Breast epithelium (tissue), 3 donors: Measurements from ENCODE around the gene EOGT.

Experiments used
- POLR2AphosphoS5 ChIP-seq, 3 donors: sonication (generic); formaldehyde crosslinking; IDR thresholded peaks; one replicate each; pipeline ENCODE4 v1.6.1; 2017; ENCODE audit warnings: antibody characterized with exemption in 3 of 3
- TF ChIP-seq, protein P1 (sequence below), 3 donors: fragments of 450-650 bp; IDR thresholded peaks; one replicate each; pipeline ENCODE4 v1.5.1; 2016 to 2017; ENCODE audit warnings: antibody characterized with exemption in 3 of 3, mild to moderate bottlenecking in 3 of 3, moderate library complexity in 3 of 3

DNA sequence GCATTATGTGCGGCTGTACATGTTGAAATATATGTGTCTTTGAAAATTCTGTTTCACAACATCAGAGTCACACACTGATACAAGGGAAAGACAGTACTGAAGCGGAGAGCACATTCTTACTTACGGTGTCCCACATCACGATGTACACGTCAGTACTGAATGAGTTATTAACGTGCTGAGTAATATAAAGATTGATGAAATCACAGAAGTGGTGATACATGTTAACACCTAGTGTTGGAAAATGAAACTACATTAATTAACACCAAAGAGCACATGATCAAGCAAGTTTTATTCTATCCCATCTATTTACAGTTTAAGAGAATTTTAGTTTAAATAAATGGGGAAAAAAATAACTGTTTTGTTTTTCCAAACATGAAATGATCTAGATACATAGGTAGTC lies 15.6 kb downstream of the EOGT start:
- TF ChIP-seq, protein P1, sequence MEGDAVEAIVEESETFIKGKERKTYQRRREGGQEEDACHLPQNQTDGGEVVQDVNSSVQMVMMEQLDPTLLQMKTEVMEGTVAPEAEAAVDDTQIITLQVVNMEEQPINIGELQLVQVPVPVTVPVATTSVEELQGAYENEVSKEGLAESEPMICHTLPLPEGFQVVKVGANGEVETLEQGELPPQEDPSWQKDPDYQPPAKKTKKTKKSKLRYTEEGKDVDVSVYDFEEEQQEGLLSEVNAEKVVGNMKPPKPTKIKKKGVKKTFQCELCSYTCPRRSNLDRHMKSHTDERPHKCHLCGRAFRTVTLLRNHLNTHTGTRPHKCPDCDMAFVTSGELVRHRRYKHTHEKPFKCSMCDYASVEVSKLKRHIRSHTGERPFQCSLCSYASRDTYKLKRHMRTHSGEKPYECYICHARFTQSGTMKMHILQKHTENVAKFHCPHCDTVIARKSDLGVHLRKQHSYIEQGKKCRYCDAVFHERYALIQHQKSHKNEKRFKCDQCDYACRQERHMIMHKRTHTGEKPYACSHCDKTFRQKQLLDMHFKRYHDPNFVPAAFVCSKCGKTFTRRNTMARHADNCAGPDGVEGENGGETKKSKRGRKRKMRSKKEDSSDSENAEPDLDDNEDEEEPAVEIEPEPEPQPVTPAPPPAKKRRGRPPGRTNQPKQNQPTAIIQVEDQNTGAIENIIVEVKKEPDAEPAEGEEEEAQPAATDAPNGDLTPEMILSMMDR (IDR thresholded peaks at IDR 0.05) = no peak
- no peak for TF ChIP-seq POLR2AphosphoS5 (IDR thresholded peaks at IDR 0.05)
